ENCODE results near the gene BCL2L1.
"Not testable (repeated sequence)": the region's sequence is repeated elsewhere in the genome, so short reads cannot be mapped to it uniquely, and the experiment has no call there.

Gene BCL2L1

GRCh38 chr20:31722257-31723068 lies at the start of gene BCL2L1:
BCL2L1 (minus strand) TSS chr20:31722868; CDS start chr20:31722218, 650 bp downstream.
- peak; percentile 69 for DNase-seq (ENCODE audit: low read depth)

GRCh38 chr20:31770243-31770642 lies 47.6 kb upstream of the BCL2L1 start:
- no peak for DNase-seq (ENCODE audit: low read depth)

GRCh38 chr20:31769681-31770080 lies 47.0 kb upstream of the BCL2L1 start:
- no peak for DNase-seq (ENCODE audit: low read depth)

GRCh38 chr20:31767805-31768204 lies 45.1 kb upstream of the BCL2L1 start:
- no peak for DNase-seq (ENCODE audit: low read depth)

- no peak for DNase-seq (ENCODE audit: low read depth)
Measured at GRCh38 chr20:31764641-31765305, 42.1 kb upstream of the BCL2L1 start.

- DNase-seq (ENCODE audit: low read depth) = no peak
Measured at GRCh38 chr20:31760519-31761240, 38.0 kb upstream of the BCL2L1 start.

GRCh38 chr20:31759836-31760518 lies 37.3 kb upstream of the BCL2L1 start:
- DNase-seq (ENCODE audit: low read depth) = no peak

GRCh38 chr20:31758991-31759390 lies 36.3 kb upstream of the BCL2L1 start:
- DNase-seq (ENCODE audit: low read depth) = no peak

- no peak for DNase-seq (ENCODE audit: low read depth)
Measured at GRCh38 chr20:31758521-31758920, 35.9 kb upstream of the BCL2L1 start.

GRCh38 chr20:31757254-31757653 lies 34.6 kb upstream of the BCL2L1 start:
- no peak for DNase-seq (ENCODE audit: low read depth)

GRCh38 chr20:31751126-31751525 lies 28.5 kb upstream of the BCL2L1 start:
- DNase-seq (ENCODE audit: low read depth) = no peak

- no peak for DNase-seq (ENCODE audit: low read depth)
Measured at GRCh38 chr20:31749223-31749622, 26.6 kb upstream of the BCL2L1 start.

GRCh38 chr20:31747640-31748039 lies 25.0 kb upstream of the BCL2L1 start:
- no peak for DNase-seq (ENCODE audit: low read depth)

- not testable (repeated sequence) for DNase-seq (ENCODE audit: low read depth)
Measured at GRCh38 chr20:31747028-31747427, 24.4 kb upstream of the BCL2L1 start.

- no peak for DNase-seq (ENCODE audit: low read depth)
Measured at GRCh38 chr20:31746068-31746878, 23.6 kb upstream of the BCL2L1 start.

- no peak for DNase-seq (ENCODE audit: low read depth)
Measured at GRCh38 chr20:31740656-31741323, 18.1 kb upstream of the BCL2L1 start.

GRCh38 chr20:31740208-31740607 lies 17.5 kb upstream of the BCL2L1 start:
- DNase-seq (ENCODE audit: low read depth) = no peak

GRCh38 chr20:31739550-31739977 lies 16.9 kb upstream of the BCL2L1 start:
- no peak for DNase-seq (ENCODE audit: low read depth)

- DNase-seq (ENCODE audit: low read depth) = peak; percentile 83
Measured at GRCh38 chr20:31738729-31739549, 16.3 kb upstream of the BCL2L1 start, which contains the start of gene TPX2. TPX2 (plus strand) TSS chr20:31739290; CDS start chr20:31757477, 18,187 bp downstream.

GRCh38 chr20:31731321-31731717 lies 8.7 kb upstream of the BCL2L1 start:
- no peak for DNase-seq (ENCODE audit: low read depth)

Measured in activated T-cell treated with anti-CD3 and anti-CD28 coated beads for 48 hours (primary cell).